OCI-M2 (cell line): ENCODE results near the gene CHST8.

ENCODE experiments used
- DNase-seq: peaks from one replicate; lab custom pipeline; 2025; ENCODE audit not compliant: unreplicated experiment; lab: John Stamatoyannopoulos, UW

The CHST8 gene

DNA sequence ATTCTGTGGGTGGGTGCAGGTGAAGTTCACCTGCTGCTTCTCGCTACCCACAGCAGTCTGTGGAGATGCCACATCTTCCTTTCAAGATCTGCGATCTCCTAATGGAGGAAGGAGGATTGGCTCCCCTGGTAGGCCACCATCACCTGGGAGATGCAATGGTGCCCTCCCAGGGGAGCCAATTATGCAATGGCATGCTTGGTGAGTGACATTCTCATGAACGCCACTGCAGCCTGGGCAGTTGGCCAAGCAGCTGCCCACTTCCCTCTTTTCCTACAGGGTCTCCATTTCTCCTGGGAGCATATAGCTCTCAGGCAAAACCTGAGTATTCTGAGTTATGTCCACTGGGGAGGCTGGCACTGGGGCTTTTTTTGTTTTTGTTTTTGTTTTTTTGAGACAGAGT lies 91.4 kb downstream of the CHST8 start:
- DNase-seq = no peak

DNA sequence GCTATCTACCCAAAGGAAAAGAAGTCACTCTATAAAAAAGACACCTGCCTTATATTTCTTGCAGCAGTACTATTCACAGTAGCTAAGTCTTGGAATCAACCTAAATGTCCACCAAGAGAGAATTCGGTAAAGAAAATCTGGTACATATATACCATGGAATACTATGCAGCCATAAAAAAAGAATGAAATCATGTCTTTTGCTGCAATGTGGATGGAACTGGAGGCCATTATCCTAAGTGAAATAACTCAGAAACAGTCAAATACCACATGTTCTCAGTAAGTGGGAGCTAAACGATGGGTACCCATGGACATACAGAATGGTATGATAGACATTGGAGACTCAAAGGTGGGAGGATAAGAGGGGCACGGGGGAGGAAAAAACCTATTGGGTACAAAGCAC lies 92.4 kb downstream of the CHST8 start:
- no peak for DNase-seq

GRCh38 chr19:33715462-33715861 lies 93.7 kb downstream of the CHST8 start:
- DNase-seq = no peak

DNA sequence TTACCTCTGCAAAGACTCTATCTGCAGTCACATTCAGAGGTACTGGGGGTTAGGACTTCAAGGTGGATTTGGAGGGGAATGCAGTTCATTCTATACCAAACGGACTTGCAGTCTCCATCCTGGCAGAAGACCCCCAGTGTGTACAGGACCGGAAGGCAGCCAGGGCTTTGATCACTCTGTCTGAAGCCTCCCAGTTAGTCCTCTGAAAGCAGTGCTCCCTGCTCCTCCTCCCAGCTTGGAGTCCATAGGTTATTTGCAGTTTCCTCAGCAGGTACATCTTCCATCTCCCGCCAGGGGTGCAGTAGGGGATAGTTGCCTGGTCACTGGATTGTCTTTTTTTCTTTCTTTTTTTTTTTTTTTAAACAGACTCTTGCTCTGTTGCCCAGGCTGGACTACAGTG lies 96.1 kb downstream of the CHST8 start:
- DNase-seq = no peak

GRCh38 chr19:33718651-33719254 lies 97.0 kb downstream of the CHST8 start:
- no peak for DNase-seq

DNA sequence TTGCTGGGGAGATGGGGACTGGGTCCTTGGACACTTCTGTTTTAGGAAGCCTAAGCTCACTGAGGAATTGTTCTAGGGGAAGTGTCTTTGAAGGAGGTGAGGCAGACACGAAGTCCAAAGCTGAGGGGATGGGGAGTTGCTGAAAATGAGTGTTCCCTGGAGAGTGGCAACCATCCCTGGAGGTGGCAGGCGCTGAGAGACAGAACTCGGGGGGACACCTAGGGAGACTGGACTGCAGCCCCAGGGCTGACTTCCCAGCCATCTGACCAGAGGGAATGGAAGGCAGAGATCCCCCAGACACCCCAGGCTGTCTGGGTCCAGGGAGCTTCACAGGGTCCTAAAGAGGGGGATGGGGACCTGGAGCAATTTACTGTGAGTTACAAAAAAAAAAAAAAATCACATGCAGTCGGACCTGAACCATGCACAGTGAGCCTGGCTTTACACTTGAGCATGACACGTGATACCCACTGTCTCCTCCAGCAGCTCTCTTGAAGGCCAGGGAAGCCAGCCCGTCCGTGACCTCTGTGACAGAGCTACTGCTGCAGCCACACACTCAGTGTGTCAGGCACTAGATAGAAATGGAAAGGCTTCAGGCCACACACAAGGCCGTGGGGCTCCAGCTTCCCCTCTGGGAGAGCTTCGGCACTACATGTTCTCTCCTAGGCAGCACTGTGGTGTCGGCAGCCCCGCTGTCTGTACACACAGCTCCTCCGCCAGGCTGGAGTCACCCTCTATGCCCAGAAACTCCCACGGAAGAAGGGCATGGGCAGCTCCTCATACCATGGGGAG lies 97.8 kb downstream of the CHST8 start:
- no peak for DNase-seq

GRCh38 chr19:33720155-33720493 lies 98.4 kb downstream of the CHST8 start:
- DNase-seq = no peak

DNA sequence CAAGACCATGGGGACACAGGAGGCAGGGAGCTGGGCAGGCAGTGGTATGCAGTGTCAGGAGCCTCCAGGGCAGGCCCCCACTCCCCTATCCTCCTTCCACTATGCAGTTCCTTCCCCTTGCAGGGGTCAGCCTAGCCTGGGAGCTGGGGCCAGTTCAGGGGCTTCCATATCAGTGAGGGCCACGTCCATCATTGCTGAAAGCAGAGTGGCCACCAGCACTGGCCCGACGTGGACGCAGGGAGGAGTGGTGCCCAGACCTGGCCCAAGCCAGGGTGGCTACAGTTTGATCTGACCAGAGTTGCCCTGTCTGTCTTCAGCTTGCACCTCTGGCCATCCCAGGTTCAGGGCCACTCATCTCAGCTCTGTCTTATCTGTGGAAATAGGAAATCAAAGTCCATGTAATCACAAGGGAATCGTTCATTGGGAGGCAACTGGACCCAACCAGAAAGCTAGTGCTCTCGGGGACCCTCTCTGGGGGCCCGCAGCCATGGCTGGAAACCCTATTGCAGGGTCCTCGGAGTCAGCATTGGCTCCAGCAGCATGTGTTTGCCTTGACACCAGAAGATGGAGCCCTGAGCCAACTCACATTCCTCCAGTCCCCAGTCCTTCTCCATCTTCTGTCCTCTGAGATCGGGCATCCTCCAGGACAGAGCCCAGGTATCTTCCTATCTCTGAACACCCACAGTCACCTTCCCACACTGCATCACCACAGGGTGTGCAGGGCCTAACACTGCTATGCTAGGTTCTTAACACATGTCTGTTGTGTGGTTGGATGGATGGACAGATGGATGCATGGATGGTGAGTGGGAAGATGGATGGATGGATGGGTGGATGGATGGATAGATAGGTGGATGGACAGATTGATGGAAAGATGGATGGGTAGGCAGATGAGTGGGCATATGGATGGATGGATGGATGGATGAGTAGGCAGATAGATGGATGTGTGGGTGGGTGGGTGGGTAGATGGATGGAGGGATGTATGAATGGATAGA lies 99.2 kb downstream of the CHST8 start:
- no peak for DNase-seq

- DNase-seq = no peak
These were observed 100.1 kb downstream of the CHST8 start for GRCh38 chr19:33721735-33722297.

DNA sequence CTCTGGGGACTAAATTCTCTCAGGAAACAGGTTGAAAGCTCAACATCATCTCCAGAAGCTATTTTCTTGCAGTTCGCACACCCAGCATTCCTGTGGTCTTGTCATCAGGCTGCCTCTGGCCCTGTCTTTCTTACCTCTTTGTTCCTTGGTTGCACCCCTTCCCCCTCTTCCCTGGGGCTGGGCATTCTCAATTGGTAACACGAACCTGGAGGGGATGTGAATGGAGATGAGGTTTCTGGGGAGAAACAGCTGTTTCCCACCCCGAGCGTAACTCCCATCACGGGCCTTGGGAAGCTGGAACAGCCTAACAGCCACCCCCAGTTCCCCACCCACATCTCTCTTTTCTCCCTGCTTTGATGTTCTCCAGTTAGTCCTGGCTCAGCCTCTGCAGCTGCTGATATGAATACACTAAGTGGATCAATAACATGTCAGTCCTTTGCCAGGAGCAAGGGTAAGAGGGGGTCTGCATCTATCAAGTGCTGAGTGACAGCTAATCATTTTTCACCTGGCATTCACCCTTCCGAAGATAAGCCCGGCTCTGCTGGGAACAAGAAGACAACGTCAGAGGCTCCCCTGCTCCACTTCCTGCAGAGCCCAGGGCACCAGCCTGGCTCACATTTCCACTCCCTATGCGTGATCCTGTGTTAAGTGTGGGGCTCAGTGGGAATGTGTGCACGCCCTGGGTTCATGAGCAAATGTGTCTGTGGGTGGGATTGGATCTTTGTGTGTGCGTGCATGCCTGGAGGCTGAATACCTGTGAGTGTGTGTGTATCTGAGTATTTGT lies 100.9 kb downstream of the CHST8 start:
- no peak for DNase-seq

DNA sequence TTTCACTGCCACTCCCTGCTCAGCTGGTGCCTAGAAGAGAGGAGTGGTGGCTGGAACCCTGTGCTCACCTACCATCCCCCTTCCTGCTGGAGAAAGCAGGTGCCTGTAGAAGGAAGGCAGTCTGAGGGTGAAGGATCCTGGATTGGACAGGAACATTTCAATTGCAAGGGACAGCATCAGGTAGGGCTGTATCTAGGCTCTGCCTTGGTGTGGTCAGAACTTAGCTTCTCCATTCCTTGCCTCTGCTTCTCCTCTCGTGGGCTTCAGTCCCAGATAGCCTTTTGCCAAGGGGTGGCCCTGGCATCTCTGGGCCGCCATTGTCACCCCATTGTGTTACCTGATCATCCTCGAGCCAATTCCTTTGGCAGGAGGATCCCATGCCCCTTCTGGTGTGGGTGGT lies 101.8 kb downstream of the CHST8 start:
- no peak for DNase-seq

DNA sequence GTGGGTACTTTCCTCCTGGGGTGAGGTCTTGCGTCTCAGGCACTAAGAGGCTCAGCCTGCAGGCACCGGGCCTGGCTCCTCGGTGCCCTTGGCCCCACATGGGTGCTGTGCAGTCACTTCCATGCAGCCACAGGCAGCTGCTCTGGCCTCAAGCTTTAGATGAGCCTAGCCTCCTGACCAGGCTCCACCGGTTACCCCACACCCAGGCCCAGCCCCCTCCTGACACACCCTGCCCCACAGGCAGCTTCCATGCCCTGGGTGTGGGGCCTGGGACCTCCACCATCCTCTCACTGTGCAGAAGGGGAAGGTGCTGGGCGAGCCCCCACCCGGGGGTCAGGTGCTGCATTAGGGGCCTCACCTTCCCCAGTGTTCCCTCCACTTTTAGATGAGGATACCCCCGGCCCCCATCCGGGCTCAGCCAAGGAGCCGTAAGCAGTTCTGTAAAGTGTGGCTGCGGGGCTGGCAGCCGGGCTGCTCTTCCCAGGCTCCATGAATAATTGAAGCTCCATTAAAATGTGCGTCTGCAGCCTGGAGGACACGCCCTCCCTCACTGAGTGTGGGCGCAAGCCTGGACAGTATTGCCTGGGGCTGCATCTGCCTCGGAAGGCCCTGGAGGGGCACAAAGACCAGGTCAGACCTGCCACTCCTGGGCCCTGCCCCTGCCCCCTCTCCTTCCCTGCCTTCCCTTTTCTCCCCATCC lies 102.4 kb downstream of the CHST8 start:
- DNase-seq = no peak

DNA sequence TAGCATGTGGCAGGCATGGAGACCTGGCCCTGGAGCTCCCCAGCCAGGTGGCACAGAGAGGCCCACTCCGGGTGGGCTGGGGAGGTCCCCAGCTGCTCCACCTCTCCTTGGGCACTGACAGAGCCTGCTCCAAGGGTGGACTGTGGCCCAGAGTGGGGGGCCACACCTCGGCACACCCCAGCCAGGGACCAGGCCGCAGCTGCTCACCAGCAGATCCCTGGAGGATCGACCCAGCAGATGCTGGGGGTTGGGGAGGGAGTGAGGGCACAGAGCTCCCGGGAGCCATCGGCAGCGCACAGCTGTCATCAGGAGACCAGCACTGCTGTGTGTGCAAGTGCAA lies 102.9 kb downstream of the CHST8 start:
- no peak for DNase-seq

DNA sequence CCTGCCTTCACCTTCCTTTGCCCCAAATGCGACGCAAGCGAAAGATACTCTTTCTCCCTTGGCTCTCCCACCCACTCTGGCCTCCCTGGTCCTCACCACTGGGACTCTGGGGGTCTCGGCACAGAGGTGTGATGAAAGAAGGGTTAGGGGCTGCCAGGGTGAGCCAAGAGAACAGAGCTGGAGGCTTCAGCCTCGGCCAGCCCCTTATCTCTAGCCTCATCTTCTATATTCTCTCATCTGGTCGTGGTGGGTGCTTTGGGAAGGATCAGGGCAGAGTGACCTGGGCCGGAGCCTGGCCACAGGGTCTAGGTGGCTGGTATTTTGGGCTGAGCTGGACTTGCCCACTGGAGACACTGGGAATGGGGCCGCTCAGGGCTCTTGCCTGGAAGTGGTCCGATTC lies 103.8 kb downstream of the CHST8 start:
- DNase-seq = no peak

- DNase-seq = no peak
These were observed 105.0 kb downstream of the CHST8 start for GRCh38 chr19:33726756-33727155.

- no peak for DNase-seq
These were observed 105.7 kb downstream of the CHST8 start for GRCh38 chr19:33727331-33727998.

DNA sequence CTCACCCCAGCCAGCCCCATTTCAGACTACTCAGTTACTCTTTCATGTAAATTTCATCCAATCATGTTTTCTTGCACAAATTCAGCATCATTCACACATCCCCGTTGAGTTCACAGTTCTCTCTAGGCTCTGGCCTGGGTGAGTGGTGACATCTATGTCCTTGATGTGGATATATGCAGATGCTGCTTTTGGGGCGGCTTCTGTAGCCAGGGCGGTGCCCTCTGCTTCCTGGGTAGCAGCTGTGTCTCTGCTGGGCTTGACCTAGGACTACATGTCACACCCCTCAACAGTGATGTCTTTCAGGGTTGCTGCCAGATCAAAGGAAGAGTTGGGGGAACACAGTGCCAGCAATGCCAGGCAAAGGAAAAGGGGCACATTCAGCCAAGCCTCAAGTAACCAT lies 106.4 kb downstream of the CHST8 start:
- DNase-seq = no peak

DNA sequence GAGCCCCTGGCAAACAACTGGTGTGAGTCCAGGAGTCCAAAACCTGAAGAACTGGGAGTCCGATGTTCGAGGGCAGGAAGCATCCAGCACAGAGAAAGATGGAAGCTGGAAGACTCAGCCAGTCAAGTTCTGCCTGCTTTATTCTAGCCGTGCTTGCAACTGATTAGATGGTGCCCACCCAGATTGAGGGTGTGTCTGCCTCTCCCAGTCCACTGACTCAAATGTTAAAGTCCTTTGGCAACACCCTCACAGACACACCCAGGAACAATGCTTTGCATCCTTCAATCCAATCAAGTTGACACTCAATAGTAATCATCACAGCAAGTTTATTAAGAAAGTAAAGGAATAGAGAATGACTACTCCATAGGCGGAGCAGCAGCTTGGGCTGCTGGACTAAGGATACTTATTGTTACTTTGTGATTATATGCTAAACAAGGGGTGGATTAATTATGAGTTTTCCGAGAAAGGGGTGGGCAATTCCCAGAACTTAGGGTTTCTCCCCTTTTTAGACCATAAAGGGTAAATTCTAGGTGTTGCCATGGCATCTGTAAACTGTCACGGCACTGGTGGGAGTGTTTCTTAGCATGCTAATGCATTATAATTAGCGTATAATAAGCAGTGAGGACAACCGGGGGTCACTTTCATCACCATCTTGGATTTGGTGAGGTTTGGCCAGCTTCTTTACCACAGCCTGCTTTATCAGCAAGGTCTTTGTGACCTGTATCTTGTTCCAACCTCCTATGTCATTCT lies 109.3 kb downstream of the CHST8 start:
- DNase-seq = no peak

- no peak for DNase-seq
These were observed 110.1 kb downstream of the CHST8 start for GRCh38 chr19:33731881-33732280.
